GM12801 (cell line): ENCODE measurements around the gene CCNA1.

Experiments used
- TF ChIP-seq, protein P1 (sequence below): IDR thresholded peaks from one replicate; pipeline ENCODE4 v1.5.1; 2011; ENCODE audit warnings: control low read depth; ENCODE audit not compliant: insufficient read length; ENCODE audit errors: extremely low read depth

CCNA1 gene

DNA sequence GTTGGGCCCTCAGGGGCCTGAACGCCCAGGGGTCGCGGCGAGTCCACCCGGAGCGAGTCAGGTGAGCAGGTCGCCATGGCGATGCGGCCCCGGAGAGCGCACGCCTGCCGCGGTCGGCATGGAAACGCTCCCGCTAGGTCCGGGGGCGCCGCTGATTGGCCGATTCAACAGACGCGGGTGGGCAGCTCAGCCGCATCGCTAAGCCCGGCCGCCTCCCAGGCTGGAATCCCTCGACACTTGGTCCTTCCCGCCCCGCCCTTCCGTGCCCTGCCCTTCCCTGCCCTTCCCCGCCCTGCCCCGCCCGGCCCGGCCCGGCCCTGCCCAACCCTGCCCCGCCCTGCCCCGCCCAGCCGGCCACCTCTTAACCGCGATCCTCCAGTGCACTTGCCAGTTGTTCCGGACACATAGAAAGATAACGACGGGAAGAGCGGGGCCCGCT is at the start of gene CCNA1:
CCNA1 (plus strand) TSS at position 390 of the 439 bp plus-strand sequence. CDS start 562 bp downstream, outside the sequence.
- TF ChIP-seq, protein P1, sequence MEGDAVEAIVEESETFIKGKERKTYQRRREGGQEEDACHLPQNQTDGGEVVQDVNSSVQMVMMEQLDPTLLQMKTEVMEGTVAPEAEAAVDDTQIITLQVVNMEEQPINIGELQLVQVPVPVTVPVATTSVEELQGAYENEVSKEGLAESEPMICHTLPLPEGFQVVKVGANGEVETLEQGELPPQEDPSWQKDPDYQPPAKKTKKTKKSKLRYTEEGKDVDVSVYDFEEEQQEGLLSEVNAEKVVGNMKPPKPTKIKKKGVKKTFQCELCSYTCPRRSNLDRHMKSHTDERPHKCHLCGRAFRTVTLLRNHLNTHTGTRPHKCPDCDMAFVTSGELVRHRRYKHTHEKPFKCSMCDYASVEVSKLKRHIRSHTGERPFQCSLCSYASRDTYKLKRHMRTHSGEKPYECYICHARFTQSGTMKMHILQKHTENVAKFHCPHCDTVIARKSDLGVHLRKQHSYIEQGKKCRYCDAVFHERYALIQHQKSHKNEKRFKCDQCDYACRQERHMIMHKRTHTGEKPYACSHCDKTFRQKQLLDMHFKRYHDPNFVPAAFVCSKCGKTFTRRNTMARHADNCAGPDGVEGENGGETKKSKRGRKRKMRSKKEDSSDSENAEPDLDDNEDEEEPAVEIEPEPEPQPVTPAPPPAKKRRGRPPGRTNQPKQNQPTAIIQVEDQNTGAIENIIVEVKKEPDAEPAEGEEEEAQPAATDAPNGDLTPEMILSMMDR, result no peak

DNA sequence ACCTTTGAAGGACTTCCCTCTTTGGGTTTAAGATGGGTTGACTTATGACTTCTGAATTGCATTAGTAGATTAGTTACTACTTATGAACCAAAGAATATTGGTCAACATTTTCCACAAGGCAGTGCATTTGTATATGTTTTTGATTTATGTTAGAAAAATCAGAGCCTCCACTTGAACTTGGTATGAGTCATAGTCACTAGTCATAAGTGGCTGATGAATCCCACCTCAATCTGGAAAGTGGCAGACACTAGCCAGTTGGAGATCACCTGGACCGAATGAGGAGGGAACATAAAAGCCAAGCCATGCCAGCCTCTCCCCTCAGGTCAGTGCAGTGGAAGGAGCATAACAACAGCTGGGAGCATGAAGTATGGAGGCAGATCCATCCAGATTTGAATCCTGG is 46.8 kb upstream of the CCNA1 start:
- TF ChIP-seq, protein P1, result no peak

DNA sequence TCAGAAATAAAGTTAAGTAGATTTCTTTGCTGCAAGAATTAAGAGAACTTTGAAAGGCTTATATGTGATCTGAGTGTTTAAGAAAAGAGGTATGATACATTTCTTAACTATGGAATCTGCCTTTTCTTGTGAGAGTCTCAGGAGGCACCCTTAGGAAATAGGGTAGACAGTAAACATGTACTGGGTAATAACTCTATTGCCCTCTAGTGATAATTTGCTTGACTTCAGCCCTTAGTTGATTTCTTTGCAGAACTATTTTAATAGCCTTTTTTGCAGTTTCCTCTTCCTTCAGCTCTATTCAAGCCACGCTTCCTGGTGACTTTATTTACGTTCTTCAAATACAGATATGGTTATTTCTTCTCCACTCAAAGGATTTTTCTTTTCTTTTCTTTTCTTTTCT is 37.0 kb upstream of the CCNA1 start:
- TF ChIP-seq, protein P1, result no peak

DNA sequence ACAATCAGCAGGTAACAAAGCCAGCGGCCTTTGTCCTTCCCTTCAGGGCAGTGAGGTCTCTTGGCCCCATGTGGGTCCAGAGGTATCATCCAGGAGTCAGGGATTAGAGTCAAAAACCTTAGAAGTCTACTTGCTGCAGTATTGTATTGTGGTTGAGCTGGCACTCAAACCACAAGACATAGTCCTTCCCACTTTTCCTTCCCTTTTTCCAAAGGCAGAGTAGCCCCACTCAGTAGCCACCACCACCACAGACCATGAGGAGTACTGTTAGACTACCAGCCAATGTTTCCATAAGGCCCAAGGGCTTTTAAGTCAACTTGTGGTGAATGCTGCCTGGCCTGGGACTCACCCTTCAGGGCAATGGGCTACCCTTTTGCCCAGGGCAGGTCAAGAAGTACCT is 27.1 kb upstream of the CCNA1 start:
- TF ChIP-seq, protein P1, result no peak

DNA sequence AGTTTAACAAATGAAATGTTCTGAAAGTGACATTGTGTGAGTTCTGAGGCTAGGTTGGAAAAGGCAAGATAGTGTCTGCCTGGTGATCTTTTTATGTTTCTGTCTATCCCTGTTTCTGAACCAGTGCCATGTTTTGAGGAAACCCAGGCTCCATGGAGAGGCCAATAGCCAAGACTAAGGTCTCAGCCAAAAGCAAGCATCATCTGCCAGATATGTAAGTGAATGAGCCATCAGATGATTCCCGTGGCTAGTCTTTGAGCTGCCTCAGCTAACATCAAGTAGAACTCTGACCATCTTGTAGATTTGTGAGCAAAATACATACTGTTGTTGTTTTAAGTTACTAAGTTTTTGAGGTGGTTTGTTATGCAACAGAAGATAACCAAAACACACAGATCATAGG is 19.6 kb upstream of the CCNA1 start:
- TF ChIP-seq, protein P1, result no peak

DNA sequence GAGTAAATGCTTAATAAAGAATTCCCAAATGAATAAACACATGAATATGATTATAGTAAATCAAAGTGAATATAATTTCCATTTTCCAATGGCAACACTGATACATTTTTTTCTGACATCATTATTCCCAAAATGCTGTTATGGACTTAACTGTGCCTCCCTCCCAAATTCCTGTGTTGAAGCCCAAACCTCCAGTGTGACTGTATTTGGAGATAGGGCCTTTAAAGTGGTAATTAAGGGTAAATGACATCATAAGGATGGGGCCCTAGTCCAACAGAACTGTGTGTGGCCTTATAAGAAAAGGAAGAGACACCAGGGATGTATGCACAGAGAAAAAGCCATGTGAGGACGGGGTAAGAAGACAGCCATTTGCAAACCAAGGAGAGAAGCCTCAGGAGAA is 19.1 kb upstream of the CCNA1 start:
- TF ChIP-seq, protein P1, result no peak

DNA sequence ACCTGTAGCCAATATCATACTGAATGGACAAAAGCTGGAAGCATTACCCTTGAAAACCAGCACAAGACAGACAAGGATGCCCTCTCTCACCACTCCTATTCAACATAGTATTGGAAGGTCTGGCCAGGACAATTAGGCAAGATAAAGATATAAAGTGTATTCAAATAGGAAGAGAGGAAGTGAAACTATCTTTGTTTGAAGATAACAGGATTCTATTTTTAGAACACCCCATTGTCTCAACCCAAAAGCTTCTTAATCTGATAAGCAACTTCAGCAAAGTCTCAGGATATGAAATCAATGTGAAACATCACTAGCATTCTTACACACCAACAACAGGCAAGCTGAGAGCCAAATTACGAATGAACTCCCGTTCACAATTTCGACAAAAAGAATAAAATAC is 17.8 kb upstream of the CCNA1 start:
- TF ChIP-seq, protein P1, result no peak

DNA sequence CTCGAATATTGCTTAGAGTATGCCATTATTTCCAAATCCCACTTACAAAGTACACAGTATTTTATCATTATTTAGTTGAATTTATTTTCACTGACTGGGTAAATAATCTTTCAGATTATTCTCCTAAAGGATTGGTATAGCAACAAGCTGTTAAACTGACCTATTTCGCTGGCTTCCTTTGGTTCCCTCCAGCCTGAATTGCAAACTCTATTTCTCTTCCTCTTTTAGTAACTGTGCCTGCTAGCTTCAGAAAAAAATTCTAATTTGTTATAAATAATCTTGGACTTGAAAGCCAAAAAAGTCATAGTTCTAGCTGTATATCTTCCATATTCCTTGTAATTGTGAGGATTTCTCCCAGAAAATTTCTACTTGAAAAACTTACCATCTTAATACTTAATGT is 15.0 kb upstream of the CCNA1 start:
- TF ChIP-seq, protein P1, result no peak
